GM12878 (cell line): ENCODE data around the gene ALAS1. TPM values are rescaled to one million over a fixed set of nuclear protein-coding genes. Genes with fewer than 3 reads are reported as not detected.
A peak's percentile ranks its signal among the peaks of the same experiment; 100 is the strongest.

Source experiments
- ATAC-seq: fragments of 200-7000 bp; cut with Tn5 transposase; 3 replicates; pipeline ENCODE4 v1.9.1; 2020; ENCODE audit warnings: mild to moderate bottlenecking, moderate library complexity
- BruUV-seq: library from RNA; stranded (reverse); fragments of 400-500 nt; replicated peaks from 2 replicates; lab custom pipeline; 2021; lab: Mats Ljungman, UMichigan
- CTCF ChIA-PET: fragments of 300-600 bp; sonication (Branson Sonifier 250); formaldehyde crosslinking; extraction: SDS; loops from one replicate; lab custom pipeline; 2021; ENCODE audit warnings: inconsistent platforms; lab: Yijun Ruan, JAX
- POLR2A ChIA-PET: fragments of 350-600 bp; formaldehyde crosslinking; extraction: SDS; loops from one replicate; lab custom pipeline; 2021; ENCODE audit warnings: inconsistent platforms; lab: Charles Lee
- RAD21 ChIA-PET: fragments of 300-600 bp; sonication (Branson Sonifier 250); formaldehyde crosslinking; loops from one replicate; lab custom pipeline; 2023; ENCODE audit warnings: antibody characterized with exemption; ENCODE audit not compliant: unreplicated experiment; lab: Charles Lee
- SMC1A ChIA-PET: fragments of 300-600 bp; sonication (Branson Sonifier 250); formaldehyde crosslinking; loops from one replicate; lab custom pipeline; 2023; ENCODE audit not compliant: unreplicated experiment, uncharacterized antibody; lab: Charles Lee
- DNase-seq: peaks from one replicate; pipeline ENCODE4 v3.0.0-alpha.2; 2011; ENCODE audit warnings: low read depth, low spot score
- FAIRE-seq: peaks from 3 replicates; lab custom pipeline; 2011; peaks lifted over from hg19 to GRCh38; lab: Jason Lieb, UNC
- H2AFZ ChIP-seq: 2 replicates; pipeline ENCODE4 v1.6.0; 2011; ENCODE audit warnings: low read depth, low read length, control low read depth; ENCODE audit not compliant: control insufficient read depth
- H3K27ac ChIP-seq: 2 replicates; pipeline ENCODE4 v1.5.1; 2011; ENCODE audit warnings: control low read depth; ENCODE audit not compliant: control insufficient read depth, insufficient read depth
- H3K27me3 ChIP-seq, 2 experiments: replicated peaks in 1 of 2; 2 replicates each; pipeline versions ENCODE4 v1.6.0 to v1.6.1; 2011; ENCODE audit warnings: low read length in 1 of 2; ENCODE audit not compliant: control insufficient read depth in 2 of 2, insufficient read depth in 2 of 2
- H3K36me3 ChIP-seq, 2 experiments: 2 replicates each; pipeline ENCODE4 v1.5.1; 2011; ENCODE audit warnings: low read length in 1 of 2; ENCODE audit not compliant: control insufficient read depth in 2 of 2, insufficient read depth in 2 of 2
- H3K4me1 ChIP-seq: 2 replicates; pipeline ENCODE4 v1.6.1; 2011; ENCODE audit warnings: mild to moderate bottlenecking, low read length, moderate library complexity, mixed read lengths; ENCODE audit not compliant: control insufficient read depth, insufficient read depth
- H3K4me2 ChIP-seq: 2 replicates; pipeline ENCODE4 v1.6.0; 2011; ENCODE audit warnings: control low read depth; ENCODE audit not compliant: control insufficient read depth, insufficient read depth
- H3K4me3 ChIP-seq: fragments of 200-600 bp; sonication (generic); 2 replicates; pipeline ENCODE4 v1.5.1; 2016
- H3K79me2 ChIP-seq: 2 replicates; pipeline ENCODE4 v1.6.0; 2011; ENCODE audit warnings: low read length; ENCODE audit not compliant: control insufficient read depth, insufficient read depth
- H3K9ac ChIP-seq: 2 replicates; pipeline ENCODE4 v1.8.0; 2011; ENCODE audit warnings: low read length, control low read depth, mixed read lengths; ENCODE audit not compliant: control insufficient read depth, insufficient read depth
- H3K9me3 ChIP-seq: replicated peaks from 3 replicates; pipeline ENCODE4 v1.5.1; 2011; ENCODE audit warnings: mild to moderate bottlenecking, low read length; ENCODE audit not compliant: control insufficient read depth, insufficient read depth
- H4K20me1 ChIP-seq: 2 replicates; pipeline ENCODE4 v1.6.0; 2011; ENCODE audit not compliant: control insufficient read depth, insufficient read depth
- ASH2L ChIP-seq: fragments of 300-600, 200-600 bp; sonication (generic); IDR thresholded peaks from 2 replicates; pipeline ENCODE4 v1.6.1; 2017; ENCODE audit warnings: low read depth, mild to moderate bottlenecking, borderline replicate concordance
- ATF7 ChIP-seq: fragments of 450-650 bp; IDR thresholded peaks from 2 replicates; pipeline ENCODE4 v1.6.1; 2016; ENCODE audit warnings: low read depth, mild to moderate bottlenecking
- BCL11A ChIP-seq: IDR thresholded peaks from 2 replicates; pipeline ENCODE4 v1.6.1; 2011; ENCODE audit warnings: low read depth, low read length
- HDAC6 ChIP-seq: fragments of 200-600 bp; sonication (generic); IDR thresholded peaks from one replicate; pipeline ENCODE4 v1.8.0; 2017; ENCODE audit warnings: antibody characterized with exemption; ENCODE audit not compliant: unreplicated experiment
- MTA2 ChIP-seq: fragments of 450-650 bp; IDR thresholded peaks from 2 replicates; pipeline ENCODE4 v1.6.1; 2016; ENCODE audit warnings: low read depth, mild to moderate bottlenecking, moderate library complexity
- PKNOX1 ChIP-seq: fragments of 450-650 bp; IDR thresholded peaks from 2 replicates; pipeline ENCODE4 v1.6.1; 2016; ENCODE audit warnings: mild to moderate bottlenecking
- RAD21 ChIP-seq: IDR thresholded peaks from 2 replicates; pipeline ENCODE4 v1.6.1; 2011; ENCODE audit warnings: mild to moderate bottlenecking, low read depth, low read length, moderate library complexity; ENCODE audit not compliant: insufficient read depth
- RAD51 ChIP-seq: fragments of 450-650 bp; IDR thresholded peaks from 2 replicates; pipeline ENCODE4 v1.6.1; 2016; ENCODE audit warnings: moderate library complexity, mild to moderate bottlenecking, inconsistent platforms
- RCOR1 ChIP-seq: conservative IDR thresholded peaks from 2 replicates; pipeline ENCODE4 v1.6.1; 2012; ENCODE audit warnings: low read depth, low read length, improper control_type of control experiment
- SPI1 ChIP-seq: IDR thresholded peaks from 2 replicates; pipeline ENCODE4 v1.6.1; 2011; ENCODE audit warnings: low read depth, mild to moderate bottlenecking, low read length, moderate library complexity, borderline replicate concordance; ENCODE audit not compliant: insufficient read depth
- ZNF274 ChIP-seq: IDR thresholded peaks from one replicate; pipeline ENCODE4 v1.8.0; 2011; ENCODE audit not compliant: insufficient read length, insufficient read depth
- WGBS: methylation state at CpG from one replicate; pipeline ENCODE4 v1.1.6; 2016; ENCODE audit warnings: low lambda C conversion rate; ENCODE audit not compliant: insufficient replicate concordance, insufficient coverage; ENCODE audit errors: missing lambda C conversion rate; 5-methylcytosine and 5-hydroxymethylcytosine counted together
- in situ Hi-C: fragments of 300-500 bp; cut with MboI; formaldehyde crosslinking; loops from 9 replicates; pipeline ENCODE4 v1.14.3; 2018; ENCODE audit warnings: mixed read lengths
- intact Hi-C: fragments of 100-400 bp; cut with micrococcal nuclease; formaldehyde crosslinking; loops from one replicate; pipeline ENCODE4 v1.14.2; 2022; ENCODE audit not compliant: unreplicated experiment
- polyA plus RNA-seq, 11 experiments: library from polyadenylated mRNA; depleted of rRNA in 4 of 11; unstranded in 6 of 11; stranded (reverse) in 5 of 11; fragments of >200 nt; fragmentation: Nextera tagmentation in 4 of 11; fragmentation: Illumina TruSeq in 1 of 11; extraction: Ambion mirVana in 4 of 11; extraction: Trizol in 1 of 11; gene quantifications; 1 replicate in 1 of 11; 2 replicates in 10 of 11; pipeline versions ENCODE4 v1.2.1 to v1.2.3, GENCODE V29; 2011 to 2016; ENCODE audit warnings: inconsistent platforms in 2 of 11, missing spikeins in 2 of 11, low read depth in 1 of 11
- total RNA-seq, 4 experiments: library from RNA; depleted of rRNA in 3 of 4; stranded (reverse); fragments of >200 nt in 3 of 4; fragmentation: Illumina TruSeq in 1 of 4; extraction: Trizol in 1 of 4; gene quantifications; 2 replicates each; pipeline versions ENCODE4 v1.2.1 to v1.2.3, GENCODE V29; 2013 to 2021

Gene ALAS1
- total and polyA plus RNA-seq, 10 of the 15 experiments (the other 5 are each of a cell fraction or from before 2014, with no cell fraction given): 69.9 to 115 (median 94.1) TPM

GRCh38 chr3:52203701-52204100 lies 5.7 kb downstream of the ALAS1 start:
- ChIA-PET SMC1A (interaction anchor here (0.6 to 1.3 kb wide), 3 partner anchors 22 to 66 kb away, joined by 3 to 6 read pairs (median 3); partner anchors contain the start of gene TLR9), RAD21 (interaction anchor here (3.4 kb wide), 1 partner anchor 21 kb away, joined by 22 read pairs; the partner anchor contains the start of gene TLR9), CTCF (interaction anchor here (0.9 to 7.2 kb wide), 11 partner anchors 16 to 151 kb away, joined by 3 to 59 read pairs (median 4); partner anchors contain the start of gene TWF2), POLR2A (interaction anchor here (0.6 to 2.9 kb wide), 4 partner anchors 17 to 75 kb away, joined by 3 to 10 read pairs (median 6); partner anchors contain the start of genes TLR9 and WDR82)
- in situ Hi-C loops: no loop called here
- H2AFZ ChIP-seq: no peak overlapping the region
- no peak for FAIRE-seq
- TF ChIP-seq RAD51 (no peak), RAD21 (no peak), SPI1 (no peak), ATF7 (no peak), HDAC6 (no peak), MTA2 (no peak), ZNF274 (no peak), BCL11A (no peak), PKNOX1 (no peak), ASH2L (no peak), RCOR1 (no peak)
- H3K27ac ChIP-seq: peak overlapping the region; percentile 62; the same call in 1 of the 2 replicates
- no peak overlapping the region for H3K9ac ChIP-seq
- H3K36me3 ChIP-seq: peaks cover 7 to 39% of the 10 kb centered on the region in 2 experiments; a peak in 3 of 4 replicates
- H4K20me1 ChIP-seq: no peaks in the 10 kb centered on the region
- no peaks in the 10 kb centered on the region for H3K27me3 ChIP-seq
- H3K9me3 ChIP-seq: no peaks in the 10 kb centered on the region
- ATAC-seq: no peak
- no TSS peak for BruUV-seq
- DNase-seq: no peak
- intact Hi-C loops: no loop called here
- peaks cover 16% of the 10 kb centered on the region for H3K79me2 ChIP-seq
- H3K4me2 ChIP-seq: peak overlapping the region; percentile 18
- H3K4me3 ChIP-seq: no peak overlapping the region
- peaks cover 25% of the 10 kb centered on the region; the same call in 1 of the 2 replicates for H3K4me1 ChIP-seq
- WGBS: 35% methylated on average over 1 of the region's 1 CpG
